HG03521 (cell line): ENCODE results near the gene CPZ.

Experiments used
- ATAC-seq: cut with Tn5 transposase; IDR thresholded peaks from one replicate; pipeline ENCODE4 v1.9.1; 2021; ENCODE audit warnings: mild to moderate bottlenecking, moderate library complexity; ENCODE audit not compliant: unreplicated experiment

CPZ gene

DNA sequence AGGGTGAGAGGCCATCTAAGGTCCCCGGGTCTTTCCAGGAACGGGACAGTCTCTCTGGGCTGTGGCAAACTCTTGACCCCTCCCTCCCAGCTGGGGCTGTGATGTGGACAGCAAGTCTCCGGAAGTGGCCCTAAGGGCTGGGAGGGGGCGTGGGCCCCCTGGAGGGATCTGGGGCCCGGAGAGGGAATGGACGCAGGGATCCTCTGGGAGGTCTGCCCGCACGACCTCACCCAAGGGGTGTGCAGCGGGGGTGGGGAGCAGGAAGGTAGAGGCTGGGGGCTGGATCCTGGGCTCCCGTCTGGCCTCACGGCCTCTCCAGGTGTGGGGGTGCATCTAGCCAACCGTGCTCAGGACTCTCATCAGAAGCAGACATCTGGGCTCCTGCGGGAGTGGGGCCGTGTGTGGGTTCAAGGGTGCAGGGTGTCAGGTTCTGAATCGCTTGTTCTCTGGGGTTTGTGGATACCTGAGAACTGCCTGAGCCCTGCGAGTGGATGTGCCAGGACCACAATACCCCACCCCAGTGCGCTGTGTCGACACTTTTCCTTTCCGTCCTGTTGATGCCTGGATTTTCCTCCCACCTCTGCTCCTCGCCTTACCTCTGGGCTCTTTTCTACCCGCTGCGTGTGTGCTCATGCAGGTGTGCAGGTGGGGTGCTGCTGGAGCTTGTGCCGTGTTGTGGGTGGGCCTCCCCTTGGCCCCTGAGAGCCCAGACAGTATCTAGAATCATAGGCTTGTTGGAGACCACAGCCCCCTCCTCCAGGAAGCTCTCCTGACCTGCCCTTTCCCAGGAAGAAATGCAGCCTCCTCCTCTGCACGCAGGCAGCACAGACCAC, 915 bp downstream of the CPZ start:
- ATAC-seq: no peak

DNA sequence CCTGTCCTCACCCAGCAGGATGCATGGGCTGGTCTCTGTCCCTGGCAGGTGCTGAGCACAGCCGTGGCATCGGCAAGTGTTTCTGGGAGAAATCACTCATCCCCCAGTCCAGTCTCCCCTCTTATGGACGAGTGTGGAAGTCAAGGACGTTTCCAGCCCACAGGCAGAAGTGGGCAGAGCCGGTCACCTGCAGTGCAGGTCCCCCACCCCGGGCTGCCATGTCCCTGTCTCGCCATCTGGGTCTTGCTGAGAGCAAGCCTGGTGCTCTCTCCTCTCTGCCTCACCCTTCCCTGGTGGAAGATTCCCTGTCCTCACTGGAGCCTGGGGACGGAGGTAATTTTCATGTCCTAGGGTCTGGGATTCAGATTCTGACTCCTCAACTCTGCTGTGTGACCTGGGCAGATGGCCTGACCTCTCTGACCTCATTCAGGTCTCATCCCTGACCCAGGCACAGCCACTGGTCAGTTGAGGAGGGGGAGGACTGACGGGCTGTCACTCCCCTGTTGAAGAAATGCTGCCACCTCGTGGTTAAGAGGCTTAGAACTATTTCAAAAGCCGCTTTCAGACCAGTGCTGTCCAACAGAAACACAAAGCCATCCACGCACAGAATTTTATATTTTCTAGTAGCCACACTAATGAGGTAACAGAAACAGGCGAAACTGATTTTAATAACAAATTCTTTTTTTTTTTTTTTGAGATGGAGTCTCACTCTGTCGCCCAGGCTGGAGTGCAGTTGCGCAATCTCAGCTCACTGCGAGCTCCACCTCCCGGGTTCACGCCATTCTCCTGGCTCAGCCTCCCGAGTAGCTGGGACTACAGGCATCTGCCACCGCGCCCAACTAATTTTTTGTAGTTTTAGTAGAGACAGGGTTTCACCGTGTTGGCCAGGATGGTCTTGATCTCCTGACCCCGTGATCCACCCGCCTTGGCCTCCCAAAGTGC, 1.8 kb downstream of the CPZ start:
- no peak for ATAC-seq

DNA sequence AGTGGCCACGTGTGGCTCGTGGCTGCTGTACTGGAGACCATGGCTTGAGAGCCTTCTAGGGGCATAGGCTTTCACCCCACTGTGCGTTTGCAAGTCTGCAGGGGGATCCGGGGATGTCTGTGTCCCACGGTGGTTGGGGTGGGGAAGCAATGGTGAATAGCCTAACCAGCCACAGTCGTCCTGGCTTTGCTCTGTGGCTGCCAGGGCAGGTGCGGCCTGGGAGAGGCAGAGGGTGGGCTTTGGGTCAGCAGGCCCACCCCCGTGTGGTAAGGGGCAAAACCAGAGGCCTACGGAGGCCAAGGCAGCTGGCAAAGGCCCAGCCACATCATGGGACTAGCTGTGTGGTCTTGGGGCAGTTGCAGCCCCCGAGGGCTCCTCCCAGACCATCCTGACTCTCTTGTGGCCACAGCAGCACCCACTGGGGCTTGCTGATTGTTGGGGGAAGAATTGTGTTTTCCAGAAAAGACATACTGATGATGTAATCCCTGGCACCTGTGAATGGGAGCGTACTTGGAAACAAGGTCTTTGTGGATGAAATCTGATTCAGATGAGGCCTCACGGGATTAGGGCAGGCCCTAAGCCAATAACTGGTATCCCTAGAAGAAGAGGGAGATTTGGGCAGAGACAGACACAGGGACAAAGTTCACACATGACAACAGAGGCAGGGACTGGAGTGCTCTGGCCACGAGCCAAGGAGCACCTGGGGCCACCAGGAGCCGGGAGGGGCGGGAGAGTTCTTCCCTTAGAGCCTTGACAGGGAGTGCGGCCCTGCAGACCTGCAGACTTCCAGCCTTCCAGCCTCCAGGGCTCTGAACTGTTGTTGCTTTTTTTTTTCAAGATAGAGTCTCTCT, 2.9 kb downstream of the CPZ start:
- ATAC-seq: no peak

DNA sequence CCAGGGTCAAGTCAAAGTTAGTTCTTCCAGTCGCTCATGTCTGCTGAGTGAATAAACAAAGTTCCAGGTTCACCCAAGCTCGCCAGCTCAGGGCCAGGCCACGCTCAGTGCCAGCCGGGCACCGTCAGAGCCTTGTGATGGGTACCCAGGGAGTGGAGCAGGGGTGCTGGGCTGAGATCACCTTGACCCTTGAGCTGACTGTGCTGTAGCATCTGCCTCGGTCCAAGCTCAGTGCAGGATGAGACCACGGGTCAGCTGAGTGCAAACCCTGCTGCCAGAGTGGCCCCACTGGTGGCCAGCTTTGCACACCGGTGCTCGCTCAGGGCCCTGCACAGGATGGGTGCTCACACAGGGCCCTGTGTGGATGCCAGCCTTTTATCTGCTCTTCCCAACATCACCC, 4.3 kb downstream of the CPZ start:
- ATAC-seq: no peak

DNA sequence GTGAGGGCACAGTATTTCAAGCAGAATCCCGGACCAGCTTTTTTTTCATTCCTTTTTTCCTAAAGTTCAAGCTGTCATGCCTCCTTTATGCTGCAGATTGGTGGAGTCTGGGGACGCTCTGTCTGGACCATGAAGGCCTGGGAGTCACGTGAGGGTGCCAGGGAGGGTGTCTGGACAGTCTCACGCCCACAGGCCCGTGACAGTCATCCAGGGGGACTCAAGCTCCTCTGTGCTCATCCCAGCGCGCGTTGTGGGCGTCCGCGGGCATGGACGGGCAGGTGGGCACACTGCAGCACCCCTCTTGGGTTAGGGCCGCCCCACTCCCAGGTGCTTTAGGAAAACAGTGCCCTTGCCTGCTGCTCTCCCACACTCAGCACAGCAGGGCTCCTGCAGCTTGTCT, 4.8 kb downstream of the CPZ start:
- ATAC-seq: no peak

DNA sequence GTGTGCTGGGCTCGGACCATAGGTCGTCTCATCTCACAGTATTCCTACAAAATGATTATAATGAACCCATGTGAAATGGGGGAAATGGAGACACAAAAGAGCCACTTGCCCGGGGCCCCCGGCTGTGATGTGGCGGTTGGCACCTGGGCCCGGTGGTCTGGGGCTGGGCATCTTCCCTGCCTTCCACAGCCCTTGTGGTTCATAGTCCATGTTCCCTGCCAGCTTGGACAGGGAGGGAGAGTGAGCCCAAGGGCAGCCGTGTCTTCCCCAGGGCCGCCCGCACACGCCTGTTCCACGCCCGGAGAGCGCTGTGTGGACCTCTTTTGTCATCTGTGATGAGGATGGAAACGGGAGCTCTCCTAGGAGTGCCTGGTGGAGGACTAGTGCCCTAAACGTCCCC, 5.2 kb downstream of the CPZ start:
- no peak for ATAC-seq

DNA sequence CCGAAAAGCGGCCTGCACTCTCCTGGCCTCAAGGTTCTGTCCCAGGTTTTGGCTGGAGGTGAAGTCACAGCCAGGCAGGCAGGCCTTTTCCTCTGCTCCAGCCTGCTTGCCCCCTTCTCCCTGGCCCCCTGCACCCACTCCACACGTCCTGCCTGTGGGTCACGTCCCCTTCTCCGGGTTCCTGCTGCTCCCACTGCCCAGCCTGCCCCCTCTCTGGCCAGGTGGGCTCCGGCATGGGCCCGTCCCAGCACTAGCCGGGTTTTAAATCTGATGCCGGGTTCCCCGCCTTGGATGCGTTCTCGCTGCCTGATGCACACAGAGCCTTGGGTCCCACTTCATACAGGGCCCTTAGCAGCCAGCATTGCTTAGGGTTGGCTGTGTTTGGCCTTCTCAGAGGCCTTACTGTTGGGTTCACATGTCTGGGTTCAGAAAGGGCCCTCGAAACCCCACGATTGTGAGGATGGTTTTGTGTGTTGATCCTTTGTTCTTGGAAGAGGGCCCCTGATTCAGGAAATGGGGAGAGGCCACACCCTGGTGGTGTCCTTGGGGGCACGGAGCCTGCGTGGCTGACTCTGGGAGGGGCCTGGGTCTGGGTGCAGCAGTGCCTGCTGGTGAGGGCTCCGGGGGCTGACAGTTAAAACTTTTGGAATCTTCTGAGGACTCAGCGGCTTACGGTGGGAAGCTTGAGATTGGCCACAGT, 6.0 kb downstream of the CPZ start:
- ATAC-seq: no peak

DNA sequence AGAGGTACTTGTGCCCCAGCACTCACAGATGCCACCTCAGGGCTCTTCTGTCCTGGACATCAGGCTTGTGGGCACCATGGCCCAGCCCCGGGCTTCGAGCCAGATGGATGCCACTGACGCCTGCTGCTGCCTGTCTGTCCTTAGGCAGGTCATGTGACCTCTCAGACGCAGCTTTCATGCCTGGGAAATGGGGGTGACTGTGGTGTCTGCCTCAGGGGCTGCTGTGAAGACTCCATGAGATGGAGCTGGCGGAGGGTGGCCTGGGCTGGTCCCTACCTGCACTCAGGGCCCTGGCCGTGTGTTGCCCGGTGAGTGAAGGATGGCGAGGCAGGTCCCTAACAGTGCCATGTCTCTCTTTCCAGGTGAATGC, 6.5 kb downstream of the CPZ start:
- no peak for ATAC-seq

DNA sequence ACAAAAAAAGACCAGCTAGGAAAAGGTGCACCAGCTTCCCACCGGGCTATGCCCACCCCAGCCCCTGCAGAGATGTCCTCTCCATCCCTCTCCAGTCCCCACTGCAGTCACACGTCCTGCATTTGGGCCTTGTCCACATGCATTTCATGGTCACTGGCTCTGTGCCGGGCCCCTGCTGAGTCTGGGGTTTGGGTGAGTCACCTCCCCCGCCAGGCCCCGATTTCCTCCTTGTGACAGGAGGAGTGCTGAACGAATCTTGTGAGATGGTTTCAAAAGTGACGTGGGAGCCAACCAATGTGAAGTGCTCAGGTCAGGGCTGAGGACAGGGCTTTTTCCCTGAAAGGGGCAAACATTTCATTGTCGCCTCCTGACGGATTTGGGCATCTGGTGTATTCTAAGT, 7.1 kb downstream of the CPZ start:
- no peak for ATAC-seq

DNA sequence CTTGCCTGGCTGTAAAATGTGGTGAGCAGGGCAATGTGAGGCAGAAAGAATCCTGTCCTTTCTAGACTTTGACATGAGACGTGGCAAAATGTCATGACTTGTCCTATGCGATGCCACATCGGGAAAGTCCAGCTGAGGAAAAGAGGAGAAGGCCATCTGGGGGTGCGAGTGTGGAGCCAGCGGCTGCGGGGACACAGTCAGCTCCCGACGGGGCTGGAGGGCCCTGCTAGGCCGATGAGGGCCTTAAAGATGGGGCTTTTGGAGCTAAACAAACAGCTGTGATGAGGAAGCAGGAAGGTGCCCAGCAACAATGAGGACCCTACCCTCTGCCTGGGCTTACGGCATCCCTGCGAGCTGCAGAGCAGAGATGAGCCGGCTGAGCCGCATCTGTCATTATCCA, 7.7 kb downstream of the CPZ start:
- no peak for ATAC-seq

DNA sequence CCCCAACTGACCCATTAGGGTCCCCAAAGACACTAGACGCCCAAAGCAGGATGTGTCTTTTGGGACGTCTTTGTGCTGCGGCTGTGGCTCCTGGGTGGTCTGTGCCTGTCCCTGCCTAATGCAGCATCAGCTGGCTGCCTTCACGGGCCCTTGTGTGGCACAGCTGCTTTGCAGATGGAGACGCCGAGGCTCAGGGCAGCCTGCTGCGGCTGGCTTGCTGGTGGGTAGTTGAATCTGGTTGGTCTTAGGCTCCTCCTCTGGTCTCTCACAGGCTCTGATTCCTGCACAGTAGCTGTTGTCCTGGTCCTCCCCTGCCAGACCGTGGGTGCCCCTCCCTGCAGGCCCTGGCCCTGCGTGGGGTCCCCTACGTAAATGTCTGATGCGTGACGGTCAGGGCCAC, 8.1 kb downstream of the CPZ start:
- ATAC-seq: no peak

DNA sequence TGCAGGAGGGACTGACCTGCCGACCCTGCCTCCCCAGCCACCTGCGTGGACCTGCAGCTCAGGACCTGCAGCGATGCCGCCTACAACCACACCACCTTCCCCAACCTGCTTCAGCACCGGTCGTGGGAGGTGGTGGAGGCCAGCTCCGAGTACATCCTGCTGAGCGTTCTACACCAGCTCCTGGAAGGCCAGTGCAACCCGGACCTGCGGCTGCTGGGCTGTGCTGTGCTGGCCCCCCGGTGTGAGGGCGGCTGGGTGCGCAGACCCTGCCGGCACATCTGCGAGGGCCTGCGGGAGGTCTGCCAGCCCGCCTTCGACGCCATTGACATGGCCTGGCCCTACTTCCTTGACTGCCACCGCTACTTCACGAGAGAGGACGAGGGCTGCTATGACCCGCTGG, 8.5 kb downstream of the CPZ start:
- no peak for ATAC-seq

DNA sequence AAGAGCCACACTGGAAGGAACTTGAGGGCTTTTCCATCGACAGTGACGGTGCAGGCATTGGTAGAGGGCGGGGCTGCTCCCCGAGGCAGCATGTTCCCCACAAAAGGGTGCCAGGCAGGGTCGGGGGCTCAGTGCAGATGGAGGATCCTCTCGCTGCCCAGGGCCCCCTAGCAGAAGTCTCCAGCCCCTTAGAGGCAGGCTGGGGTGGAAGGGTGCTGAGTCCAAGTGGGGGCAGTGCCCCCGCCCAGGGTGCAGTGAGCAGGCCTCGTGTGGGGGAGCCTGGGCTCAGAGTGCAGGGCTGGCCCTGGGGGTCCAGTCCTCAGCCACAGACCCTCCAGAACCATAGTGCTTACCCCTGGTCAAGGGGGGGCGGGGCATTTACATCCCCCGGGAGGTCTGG, 9.0 kb downstream of the CPZ start:
- no peak for ATAC-seq

DNA sequence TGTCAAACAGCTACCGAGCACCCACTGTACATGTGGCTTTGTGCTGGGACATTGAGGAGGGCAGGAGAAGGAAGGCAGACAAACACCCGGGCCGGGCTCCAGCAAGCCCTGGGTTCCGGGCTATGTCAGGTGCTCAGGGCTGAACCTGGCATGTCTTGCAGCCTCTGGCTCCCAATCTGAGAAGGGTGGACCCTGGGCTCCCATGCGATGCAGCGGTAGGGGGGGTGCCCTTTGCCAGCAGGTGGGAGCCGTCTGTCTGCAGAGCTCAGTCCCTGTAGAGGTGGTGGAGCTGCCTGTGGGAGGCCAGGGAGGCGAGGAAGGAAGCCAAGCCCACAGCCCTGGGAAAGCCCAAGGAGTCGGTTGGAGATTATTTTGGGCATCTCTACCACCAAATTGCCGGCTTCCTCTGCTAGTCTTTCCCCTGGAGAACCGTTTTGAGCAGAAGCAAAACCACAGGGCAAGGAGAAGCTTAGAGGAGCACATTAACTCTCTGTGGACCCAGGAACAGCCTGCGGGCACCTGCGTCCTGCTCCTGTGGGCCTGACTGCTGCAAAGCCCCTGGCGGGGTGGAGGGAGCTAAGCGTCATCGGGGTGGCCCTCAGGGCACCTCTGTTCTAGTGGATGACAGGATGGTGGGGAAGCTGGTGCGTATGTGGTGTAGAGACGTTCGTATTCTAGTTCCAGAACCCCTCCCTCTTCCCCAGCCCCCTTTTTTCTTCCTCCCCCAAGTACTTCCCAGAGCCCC, 10.3 kb downstream of the CPZ start:
- ATAC-seq: no peak

DNA sequence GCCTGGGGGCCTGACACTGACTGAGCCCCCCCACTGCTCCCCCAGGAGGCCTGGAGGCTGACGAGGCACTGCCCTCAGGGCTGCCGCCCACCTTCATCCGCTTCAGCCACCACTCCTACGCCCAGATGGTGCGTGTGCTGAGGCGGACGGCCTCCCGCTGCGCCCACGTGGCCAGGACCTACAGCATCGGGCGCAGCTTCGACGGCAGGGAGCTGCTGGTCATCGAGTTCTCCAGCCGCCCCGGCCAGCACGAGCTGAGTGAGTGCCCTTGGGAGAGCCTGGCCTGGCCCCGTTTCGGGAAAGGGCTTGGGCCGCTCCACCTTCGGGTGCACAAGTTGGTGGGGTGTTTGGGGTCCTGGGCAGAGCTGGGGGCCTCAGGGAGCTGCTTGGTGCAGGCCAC, 11.4 kb downstream of the CPZ start:
- no peak for ATAC-seq

DNA sequence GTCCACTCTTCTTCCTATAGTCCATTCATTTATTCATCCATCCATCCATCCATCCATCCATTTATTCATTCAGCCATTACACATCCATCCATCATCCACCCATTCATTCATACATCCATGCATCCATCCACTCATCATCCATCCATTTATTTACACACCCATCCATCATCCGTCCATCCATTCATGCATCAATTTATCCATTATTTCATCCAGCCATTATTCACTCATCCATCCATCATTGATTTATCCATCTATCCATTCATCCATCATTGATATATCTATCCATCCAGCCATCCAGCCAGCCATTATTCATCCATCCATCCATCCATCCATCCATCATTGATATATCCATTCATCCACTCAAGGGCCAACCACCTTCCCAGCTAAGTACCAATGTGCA, 12.7 kb downstream of the CPZ start:
- ATAC-seq: no peak

DNA sequence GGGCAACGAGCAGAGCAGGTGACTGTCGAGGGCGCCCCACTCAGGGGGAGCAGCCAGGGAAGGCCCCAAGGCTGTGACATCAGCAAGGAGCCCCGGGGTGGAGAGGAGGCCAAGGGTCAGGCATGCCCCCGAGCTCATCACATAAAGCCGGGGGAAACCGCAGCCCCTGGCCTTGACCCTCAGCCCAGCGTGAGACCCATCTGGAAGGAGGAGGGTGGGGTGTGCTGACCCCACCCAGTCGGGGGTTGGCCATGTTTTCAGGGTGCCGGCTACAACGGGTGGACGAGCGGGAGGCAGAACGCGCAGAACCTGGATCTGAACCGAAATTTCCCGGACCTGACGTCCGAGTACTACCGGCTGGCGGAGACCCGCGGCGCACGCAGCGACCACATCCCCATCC, 13.9 kb downstream of the CPZ start:
- no peak for ATAC-seq

DNA sequence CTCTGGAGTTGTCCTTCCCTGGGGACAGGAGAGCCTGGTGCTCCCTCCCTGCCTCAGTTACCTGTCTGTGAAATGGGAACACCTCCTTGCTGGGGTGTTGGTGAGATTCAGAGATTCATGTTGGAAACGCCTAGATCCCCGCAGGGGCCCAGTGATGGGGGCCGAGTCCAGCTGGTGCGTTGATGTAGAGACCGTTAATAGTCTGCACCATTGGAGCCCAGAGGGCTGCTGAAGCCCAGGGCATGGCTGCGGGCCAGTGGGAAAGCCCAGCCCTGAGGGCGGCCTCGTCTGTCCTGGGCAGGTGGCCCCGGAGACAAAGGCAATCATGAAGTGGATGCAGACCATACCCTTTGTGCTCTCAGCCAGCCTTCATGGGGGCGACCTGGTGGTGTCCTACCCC, 14.4 kb downstream of the CPZ start:
- ATAC-seq: no peak

DNA sequence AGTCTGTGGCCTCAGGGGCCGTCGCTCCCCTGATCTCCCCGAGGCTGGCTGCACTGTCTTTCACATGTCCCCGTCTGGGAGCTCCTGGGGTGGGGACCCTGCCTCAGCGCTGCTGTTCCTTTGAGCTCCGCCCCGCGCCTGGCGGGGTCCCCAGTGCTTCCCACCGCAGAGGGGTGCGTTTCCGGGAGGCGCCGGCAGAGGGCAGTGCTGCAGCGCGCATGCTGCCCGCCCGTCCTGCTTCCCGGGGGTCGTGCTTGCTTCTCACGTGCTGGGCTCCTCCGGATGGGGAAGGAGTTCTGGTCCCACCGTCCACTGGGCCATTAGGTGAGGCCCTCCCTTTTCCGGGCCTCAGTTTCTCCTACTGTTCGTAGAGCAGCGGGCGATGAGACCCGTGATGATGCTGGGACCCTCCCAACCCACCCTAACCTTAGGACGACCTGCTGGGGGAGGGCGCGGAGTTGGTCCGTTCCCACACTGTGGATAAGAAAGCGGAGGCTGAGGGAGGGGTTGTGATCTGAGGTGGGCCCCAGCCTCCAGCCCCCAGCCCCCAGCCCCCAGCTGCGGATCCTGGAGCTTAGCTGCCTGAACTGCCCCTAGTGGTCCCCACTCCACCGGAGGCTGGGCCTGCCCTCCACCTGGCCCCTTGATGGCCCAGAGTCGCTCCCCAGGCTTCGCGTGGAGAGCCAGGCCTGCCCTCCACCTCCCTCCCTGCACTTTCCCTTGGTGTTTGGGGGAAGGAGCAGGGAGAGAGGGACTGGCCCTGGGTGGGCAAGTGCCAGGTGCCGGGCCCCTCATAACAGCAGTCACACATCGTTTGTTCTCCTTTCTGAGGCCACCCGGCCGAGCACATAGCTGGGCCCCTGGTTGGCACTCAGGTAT, 15.3 kb downstream of the CPZ start:
- no peak for ATAC-seq
